HepG2 (cell line): ENCODE results near the gene GPS2. TPM values are rescaled to one million over a fixed set of nuclear protein-coding genes. Genes with fewer than 3 reads are reported as not detected.

Experiments used
- AHDC1 ChIP-seq: sonication (generic); formaldehyde crosslinking; IDR thresholded peaks from 2 replicates; pipeline ENCODE4 v1.5.1; 2020; ENCODE audit warnings: mild to moderate bottlenecking, missing genetic modification reagents, borderline replicate concordance
- ATF4 ChIP-seq, 2 experiments: fragments of 450-650 bp in 1 of 2; sonication (generic) in 1 of 2; formaldehyde crosslinking; IDR thresholded peaks; 2 replicates each; pipeline versions ENCODE4 v1.5.0 to v1.8.0; 2020 to 2022; ENCODE audit warnings: mild to moderate bottlenecking in 1 of 2, missing genetic modification reagents in 1 of 2
- DNMT3B ChIP-seq: conservative IDR thresholded peaks from 2 replicates; pipeline ENCODE4 v1.6.1; 2016; ENCODE audit warnings: missing biosample characterization, control low read depth
- KLF15 ChIP-seq: sonication (generic); formaldehyde crosslinking; IDR thresholded peaks from 2 replicates; pipeline ENCODE4 v1.8.1; 2023; ENCODE audit warnings: borderline replicate concordance, mild to moderate bottlenecking, inconsistent platforms, missing genetic modification reagents, mixed read lengths
- MXI1 ChIP-seq: IDR thresholded peaks from 3 replicates; pipeline ENCODE4 v1.6.1; 2012; ENCODE audit warnings: low read depth, low read length, inconsistent platforms, borderline replicate concordance
- MYC ChIP-seq: sonication (generic); formaldehyde crosslinking; IDR thresholded peaks from 2 replicates; pipeline ENCODE4 v1.9.0; 2021; ENCODE audit warnings: missing genetic modification reagents, borderline replicate concordance
- PATZ1 ChIP-seq: sonication (generic); formaldehyde crosslinking; IDR thresholded peaks from 2 replicates; pipeline ENCODE4 v1.4.0; 2020; ENCODE audit warnings: missing genetic modification reagents
- RBM39 ChIP-seq: fragments of 200-400 bp; formaldehyde crosslinking; IDR thresholded peaks from one replicate; pipeline ENCODE4 v1.6.1; 2018; ENCODE audit warnings: antibody characterized with exemption, mild to moderate bottlenecking, low read depth, low read length; ENCODE audit not compliant: poor library complexity, severe bottlenecking
- RFX5 ChIP-seq: IDR thresholded peaks from 2 replicates; pipeline ENCODE4 v1.6.1; 2011; ENCODE audit warnings: low read depth, low read length, improper control_type of control experiment
- RNF2 ChIP-seq: fragments of 450-650 bp; conservative IDR thresholded peaks from 2 replicates; pipeline ENCODE4 v1.6.1; 2016; ENCODE audit warnings: low read depth
- SMC3 ChIP-seq: IDR thresholded peaks from 2 replicates; pipeline ENCODE4 v1.6.1; 2011; ENCODE audit warnings: low read length, improper control_type of control experiment
- ZBTB21 ChIP-seq: sonication (generic); formaldehyde crosslinking; IDR thresholded peaks from 2 replicates; pipeline ENCODE4 v1.4.0; 2020; ENCODE audit warnings: missing genetic modification reagents
- ZBTB43 ChIP-seq: sonication (generic); formaldehyde crosslinking; conservative IDR thresholded peaks from 2 replicates; pipeline ENCODE4 v1.4.0; 2020; ENCODE audit warnings: missing genetic modification reagents
- ZFP36L1 ChIP-seq: sonication (generic); formaldehyde crosslinking; IDR thresholded peaks from 2 replicates; pipeline ENCODE4 v1.8.0; 2022; ENCODE audit warnings: mild to moderate bottlenecking, missing genetic modification reagents, moderate library complexity
- ZMAT3 ChIP-seq: sonication (generic); formaldehyde crosslinking; conservative IDR thresholded peaks from 2 replicates; pipeline ENCODE4 v1.7.0; 2021; ENCODE audit warnings: missing genetic modification reagents
- ZNF292 ChIP-seq: sonication (generic); formaldehyde crosslinking; IDR thresholded peaks from 2 replicates; pipeline ENCODE4 v1.8.1; 2022; ENCODE audit warnings: mild to moderate bottlenecking, low read depth, missing genetic modification reagents, borderline replicate concordance
- ZNF44 ChIP-seq: sonication (generic); formaldehyde crosslinking; IDR thresholded peaks from 2 replicates; pipeline ENCODE4 v1.5.1; 2020; ENCODE audit warnings: mild to moderate bottlenecking, missing genetic modification reagents
- ZNF562 ChIP-seq: sonication (generic); formaldehyde crosslinking; IDR thresholded peaks from 2 replicates; pipeline ENCODE4 v1.8.0; 2022; ENCODE audit warnings: missing genetic modification reagents, borderline replicate concordance
- ZNF781 ChIP-seq: sonication (generic); formaldehyde crosslinking; IDR thresholded peaks from 2 replicates; pipeline ENCODE4 v1.5.1; 2020; ENCODE audit warnings: borderline replicate concordance, mild to moderate bottlenecking, missing genetic modification reagents; ENCODE audit errors: not compliant biosample characterization
- ZNF782 ChIP-seq: sonication (generic); formaldehyde crosslinking; IDR thresholded peaks from 2 replicates; pipeline ENCODE4 v1.4.0; 2020; ENCODE audit warnings: missing genetic modification reagents, mild to moderate bottlenecking, borderline replicate concordance
- polyA plus RNA-seq, 8 experiments: library from polyadenylated mRNA; depleted of rRNA in 3 of 8; stranded (reverse) in 7 of 8; unstranded in 1 of 8; fragments of >200 nt; fragmentation: Illumina TruSeq in 4 of 8; extraction: Trizol in 4 of 8; gene quantifications; 2 replicates each; pipeline versions ENCODE4 v1.2.1 to v1.2.3, GENCODE V29; 2011 to 2016; ENCODE audit warnings: low read depth in 4 of 8, missing spikeins in 1 of 8, mixed read lengths in 1 of 8; ENCODE audit not compliant: insufficient read depth in 1 of 8
- total RNA-seq, 5 experiments: library from RNA; depleted of rRNA; stranded (reverse); fragments of >200 nt; fragmentation: Illumina TruSeq; extraction: Trizol; gene quantifications; 2 replicates each; pipeline ENCODE4 v1.2.3, GENCODE V29; 2016; ENCODE audit warnings: low read depth in 1 of 5

Gene GPS2
- total and polyA plus RNA-seq, 2 of the 13 experiments (the other 11 are each of a cell fraction or from before 2014, with no cell fraction given): 58.0 to 59.4 TPM

GRCh38 chr17:7280519-7281073, 34.6 kb downstream of the GPS2 start (continued):
- no peak for TF ChIP-seq AHDC1 (CRISPR knock-in tag)
- TF ChIP-seq RFX5: no peak
- TF ChIP-seq ZNF44 (CRISPR knock-in tag): peak; percentile 96; the same call in 1 of the 2 replicates
- TF ChIP-seq MYC (CRISPR knock-in tag): peak; percentile 70
- peak; percentile 84; the same call in 1 of the 3 replicates for TF ChIP-seq MXI1
- TF ChIP-seq ZBTB43 (CRISPR knock-in tag): no peak
- TF ChIP-seq PATZ1 (CRISPR knock-in tag): 0 out of 2 replicates have a peak, but pooled peaks have one; percentile 20
- peak; percentile 90 for TF ChIP-seq SMC3
- no peak for TF ChIP-seq ZNF562 (CRISPR knock-in tag)
- peak; percentile 60 for TF ChIP-seq RBM39
- peak in 1 of 2 experiments; percentile 73; a peak in 2 of 4 replicates for TF ChIP-seq ATF4 (CRISPR knock-in tag; IDR thresholded peaks at IDR 0.05)
- no peak; the same call in 1 of the 2 replicates for TF ChIP-seq RNF2
- 0 out of 2 replicates have a peak, but pooled peaks have one; percentile 34 for TF ChIP-seq ZFP36L1
- TF ChIP-seq ZNF782 (CRISPR knock-in tag): no peak
- TF ChIP-seq ZNF292: no peak; the same call in 1 of the 2 replicates
- TF ChIP-seq KLF15 (CRISPR knock-in tag): no peak
- TF ChIP-seq ZNF781 (CRISPR knock-in tag): no peak
- TF ChIP-seq ZBTB21 (CRISPR knock-in tag): no peak
- TF ChIP-seq DNMT3B (CRISPR knock-in tag): peak; percentile 80; the same call in 1 of the 2 replicates
- peak; percentile 42; the same call in 1 of the 2 replicates for TF ChIP-seq ZMAT3 (CRISPR knock-in tag)
